Mononuclear cell (primary cell): ENCODE results near the gene UBE2L5. TPM values are rescaled to one million over a fixed set of nuclear protein-coding genes. Genes with fewer than 3 reads are reported as not detected.

ENCODE experiments used
- H3K27me3 ChIP-seq: 2 replicates; pipeline ENCODE4 v1.6.0; 2011; ENCODE audit warnings: low read length, control low read depth; ENCODE audit not compliant: insufficient read depth
- H3K4me1 ChIP-seq: 2 replicates; pipeline ENCODE4 v1.5.1; 2011; ENCODE audit warnings: mild to moderate bottlenecking, low read length, control low read depth; ENCODE audit not compliant: insufficient read depth
- H3K4me3 ChIP-seq: 2 replicates; pipeline ENCODE4 v1.5.1; 2011; ENCODE audit warnings: mild to moderate bottlenecking, low read length, moderate library complexity
- H3K9me3 ChIP-seq: 2 replicates; pipeline ENCODE4 v1.5.1; 2011; ENCODE audit warnings: low read depth, mild to moderate bottlenecking, control low read depth, low read length
- total RNA-seq: library from RNA; depleted of rRNA; stranded (reverse); fragments of >200 nt; gene quantifications from one replicate; pipeline ENCODE4 v1.2.3, GENCODE V29; 2012

The UBE2L5 gene
- total RNA-seq, 1 donor, result not detected

- no peaks in the 10 kb centered on the region for H3K9me3 ChIP-seq
- H3K4me3 ChIP-seq, result no peak overlapping the region
- H3K4me1 ChIP-seq, result peaks cover 35% of the 10 kb centered on the region
- H3K27me3 ChIP-seq, result no peaks in the 10 kb centered on the region
Observed at GRCh38 chr13:30415430-30416030, 6.8 kb upstream of the UBE2L5 start.

GRCh38 chr13:30416471-30416870 is 5.8 kb upstream of the UBE2L5 start:
- no peaks in the 10 kb centered on the region for H3K9me3 ChIP-seq
- H3K4me3 ChIP-seq, result no peak overlapping the region
- H3K4me1 ChIP-seq, result peaks cover 44% of the 10 kb centered on the region
- H3K27me3 ChIP-seq, result no peaks in the 10 kb centered on the region

GRCh38 chr13:30418075-30418716 is 4.1 kb upstream of the UBE2L5 start:
- Histone ChIP-seq H3K27me3 (no peaks in the 10 kb centered on the region), H3K4me3 (no peak overlapping the region), H3K4me1 (peaks cover 42% of the 10 kb centered on the region), H3K9me3 (no peaks in the 10 kb centered on the region)

- Histone ChIP-seq H3K27me3 (no peaks in the 10 kb centered on the region), H3K4me3 (no peak overlapping the region), H3K9me3 (no peaks in the 10 kb centered on the region), H3K4me1 (peaks cover 36% of the 10 kb centered on the region)
Observed at GRCh38 chr13:30418717-30419459, 3.4 kb upstream of the UBE2L5 start.

GRCh38 chr13:30421093-30422053 is 920 bp upstream of the UBE2L5 start:
- Histone ChIP-seq H3K9me3 (no peaks in the 10 kb centered on the region), H3K4me1 (peaks cover 20% of the 10 kb centered on the region), H3K27me3 (no peaks in the 10 kb centered on the region), H3K4me3 (peak overlapping the region; percentile 48)

GRCh38 chr13:30423891-30424290 is 1.6 kb downstream of the UBE2L5 start:
- Histone ChIP-seq H3K4me1 (peaks cover 20% of the 10 kb centered on the region), H3K4me3 (no peak overlapping the region), H3K27me3 (no peaks in the 10 kb centered on the region), H3K9me3 (no peaks in the 10 kb centered on the region)

GRCh38 chr13:30429235-30429634 is 6.9 kb downstream of the UBE2L5 start:
- Histone ChIP-seq H3K4me3 (no peak overlapping the region), H3K4me1 (peaks cover 7% of the 10 kb centered on the region), H3K27me3 (no peaks in the 10 kb centered on the region), H3K9me3 (no peaks in the 10 kb centered on the region)

- H3K27me3 ChIP-seq, result no peaks in the 10 kb centered on the region
- H3K9me3 ChIP-seq, result no peaks in the 10 kb centered on the region
- peaks cover 7% of the 10 kb centered on the region for H3K4me1 ChIP-seq
- no peak overlapping the region for H3K4me3 ChIP-seq
Observed at GRCh38 chr13:30429721-30430694, 7.7 kb downstream of the UBE2L5 start.

- Histone ChIP-seq H3K4me1 (peaks cover 7% of the 10 kb centered on the region), H3K27me3 (no peaks in the 10 kb centered on the region), H3K4me3 (no peak overlapping the region), H3K9me3 (no peaks in the 10 kb centered on the region)
Observed at GRCh38 chr13:30431269-30431940, 9.1 kb downstream of the UBE2L5 start.

- Histone ChIP-seq H3K9me3 (no peaks in the 10 kb centered on the region), H3K27me3 (no peaks in the 10 kb centered on the region), H3K4me1 (peaks cover under 1% of the 10 kb centered on the region), H3K4me3 (no peak overlapping the region)
Observed at GRCh38 chr13:30435911-30436451, 13.7 kb downstream of the UBE2L5 start.

GRCh38 chr13:30437177-30437576 is 14.9 kb downstream of the UBE2L5 start:
- Histone ChIP-seq H3K4me3 (no peak overlapping the region), H3K9me3 (no peaks in the 10 kb centered on the region), H3K27me3 (no peaks in the 10 kb centered on the region), H3K4me1 (peaks cover 9% of the 10 kb centered on the region)

GRCh38 chr13:30438286-30438685 is 16.0 kb downstream of the UBE2L5 start:
- no peaks in the 10 kb centered on the region for H3K27me3 ChIP-seq
- peaks cover 13% of the 10 kb centered on the region for H3K4me1 ChIP-seq
- no peaks in the 10 kb centered on the region for H3K9me3 ChIP-seq
- H3K4me3 ChIP-seq, result no peak overlapping the region
